ENCODE data around the gene ADGRG6.

DNA sequence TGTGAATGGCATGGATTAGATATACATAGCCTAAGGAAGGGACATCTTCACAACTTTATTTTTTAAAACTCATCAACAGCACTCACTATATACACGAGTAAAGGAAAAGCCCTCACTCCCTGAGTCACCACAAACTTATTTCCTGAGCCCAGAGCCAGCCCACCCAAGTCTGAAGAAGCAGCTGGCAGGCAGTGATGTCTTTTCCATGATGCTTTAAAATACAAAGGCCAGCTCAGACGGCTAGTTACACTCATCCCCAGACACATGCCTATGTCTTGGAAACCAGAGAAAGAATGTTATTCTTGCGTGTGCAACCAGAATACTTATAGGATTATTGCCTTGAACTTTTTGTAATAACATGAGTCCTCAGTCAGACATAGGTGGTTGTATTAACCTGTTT, 114.4 kb downstream of the ADGRG6 start:
- TF ChIP-seq, protein P1, sequence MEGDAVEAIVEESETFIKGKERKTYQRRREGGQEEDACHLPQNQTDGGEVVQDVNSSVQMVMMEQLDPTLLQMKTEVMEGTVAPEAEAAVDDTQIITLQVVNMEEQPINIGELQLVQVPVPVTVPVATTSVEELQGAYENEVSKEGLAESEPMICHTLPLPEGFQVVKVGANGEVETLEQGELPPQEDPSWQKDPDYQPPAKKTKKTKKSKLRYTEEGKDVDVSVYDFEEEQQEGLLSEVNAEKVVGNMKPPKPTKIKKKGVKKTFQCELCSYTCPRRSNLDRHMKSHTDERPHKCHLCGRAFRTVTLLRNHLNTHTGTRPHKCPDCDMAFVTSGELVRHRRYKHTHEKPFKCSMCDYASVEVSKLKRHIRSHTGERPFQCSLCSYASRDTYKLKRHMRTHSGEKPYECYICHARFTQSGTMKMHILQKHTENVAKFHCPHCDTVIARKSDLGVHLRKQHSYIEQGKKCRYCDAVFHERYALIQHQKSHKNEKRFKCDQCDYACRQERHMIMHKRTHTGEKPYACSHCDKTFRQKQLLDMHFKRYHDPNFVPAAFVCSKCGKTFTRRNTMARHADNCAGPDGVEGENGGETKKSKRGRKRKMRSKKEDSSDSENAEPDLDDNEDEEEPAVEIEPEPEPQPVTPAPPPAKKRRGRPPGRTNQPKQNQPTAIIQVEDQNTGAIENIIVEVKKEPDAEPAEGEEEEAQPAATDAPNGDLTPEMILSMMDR (IDR thresholded peaks at IDR 0.05) = no peak
- TF ChIP-seq POLR2A (IDR thresholded peaks at IDR 0.05) = no peak

Measured in esophagus squamous epithelium (tissue), 4 donors.